Liver (tissue), 3 donors: ENCODE data around the gene FAM20C.

Source experiments
- FOXA1 ChIP-seq: IDR thresholded peaks from 2 replicates; pipeline ENCODE4 v1.6.1; 2016; ENCODE audit warnings: antibody characterized with exemption
- GABPA ChIP-seq, 2 donors: IDR thresholded peaks in 1 of 2; conservative IDR thresholded peaks in 1 of 2; 2 replicates each; pipeline ENCODE4 v1.6.1; 2016; ENCODE audit warnings: antibody characterized with exemption in 2 of 2, mild to moderate bottlenecking in 1 of 2, moderate library complexity in 1 of 2
- SP1 ChIP-seq: IDR thresholded peaks from 2 replicates; pipeline ENCODE4 v1.6.1; 2018; ENCODE audit warnings: antibody characterized with exemption, mild to moderate bottlenecking
- TAF1 ChIP-seq: conservative IDR thresholded peaks from 2 replicates; pipeline ENCODE4 v1.6.1; 2016; ENCODE audit warnings: antibody characterized with exemption, mild to moderate bottlenecking
- YY1 ChIP-seq: IDR thresholded peaks from 2 replicates; pipeline ENCODE4 v1.6.1; 2016; ENCODE audit warnings: antibody characterized with exemption, mild to moderate bottlenecking
- TF ChIP-seq, protein P1 (sequence below): fragments of 150-350 bp; IDR thresholded peaks from 2 replicates; pipeline ENCODE4 v1.5.1; 2017; ENCODE audit warnings: improper control_type of control experiment, low read depth, low read length; ENCODE audit not compliant: missing input control
- TF ChIP-seq, protein P2 (sequence below): IDR thresholded peaks from 2 replicates; pipeline ENCODE4 v1.6.1; 2016; ENCODE audit warnings: antibody characterized with exemption, mild to moderate bottlenecking
- donor health status: healthy.
- donor health status: healthy.

DNA sequence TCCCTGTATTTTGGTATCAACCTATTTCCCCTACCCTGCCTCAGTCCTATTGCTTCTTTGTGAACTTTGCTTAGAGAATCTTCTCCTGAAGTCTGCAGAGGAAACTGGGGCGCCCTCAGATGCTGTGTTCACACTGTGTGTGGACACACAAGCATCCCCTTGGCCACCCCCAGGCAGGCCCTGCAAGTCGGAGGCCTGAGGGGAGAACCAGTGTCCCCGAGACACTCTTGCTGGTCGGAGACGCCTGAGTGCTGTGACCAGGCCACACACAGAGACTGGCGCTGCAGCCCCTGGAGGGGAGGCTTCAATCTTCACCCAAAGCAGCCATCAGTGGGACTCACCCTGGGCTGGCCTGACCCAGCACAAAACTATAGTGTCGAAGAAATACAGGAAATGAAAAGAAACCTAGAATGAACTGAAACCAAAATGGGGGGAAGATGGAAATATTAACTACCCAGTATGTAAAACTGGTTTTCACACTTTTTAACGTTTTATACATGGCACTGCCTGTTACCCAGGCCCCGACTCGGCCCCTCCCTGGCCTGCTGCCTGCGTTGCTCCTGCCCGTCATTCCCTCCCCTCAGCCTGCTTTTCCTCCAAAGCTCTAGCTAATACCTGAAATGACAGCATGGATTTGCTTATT, 48.4 kb upstream of the FAM20C start:
- no peak for TF ChIP-seq FOXA1
- TF ChIP-seq, protein P1, sequence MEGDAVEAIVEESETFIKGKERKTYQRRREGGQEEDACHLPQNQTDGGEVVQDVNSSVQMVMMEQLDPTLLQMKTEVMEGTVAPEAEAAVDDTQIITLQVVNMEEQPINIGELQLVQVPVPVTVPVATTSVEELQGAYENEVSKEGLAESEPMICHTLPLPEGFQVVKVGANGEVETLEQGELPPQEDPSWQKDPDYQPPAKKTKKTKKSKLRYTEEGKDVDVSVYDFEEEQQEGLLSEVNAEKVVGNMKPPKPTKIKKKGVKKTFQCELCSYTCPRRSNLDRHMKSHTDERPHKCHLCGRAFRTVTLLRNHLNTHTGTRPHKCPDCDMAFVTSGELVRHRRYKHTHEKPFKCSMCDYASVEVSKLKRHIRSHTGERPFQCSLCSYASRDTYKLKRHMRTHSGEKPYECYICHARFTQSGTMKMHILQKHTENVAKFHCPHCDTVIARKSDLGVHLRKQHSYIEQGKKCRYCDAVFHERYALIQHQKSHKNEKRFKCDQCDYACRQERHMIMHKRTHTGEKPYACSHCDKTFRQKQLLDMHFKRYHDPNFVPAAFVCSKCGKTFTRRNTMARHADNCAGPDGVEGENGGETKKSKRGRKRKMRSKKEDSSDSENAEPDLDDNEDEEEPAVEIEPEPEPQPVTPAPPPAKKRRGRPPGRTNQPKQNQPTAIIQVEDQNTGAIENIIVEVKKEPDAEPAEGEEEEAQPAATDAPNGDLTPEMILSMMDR, result no peak
- no peak for TF ChIP-seq YY1
- TF ChIP-seq GABPA (IDR thresholded peaks at IDR 0.05 in 1 of 2, conservative IDR thresholded peaks at IDR 0.05 in 1 of 2), result no peak
- TF ChIP-seq SP1, result no peak
- TF ChIP-seq, protein P2, sequence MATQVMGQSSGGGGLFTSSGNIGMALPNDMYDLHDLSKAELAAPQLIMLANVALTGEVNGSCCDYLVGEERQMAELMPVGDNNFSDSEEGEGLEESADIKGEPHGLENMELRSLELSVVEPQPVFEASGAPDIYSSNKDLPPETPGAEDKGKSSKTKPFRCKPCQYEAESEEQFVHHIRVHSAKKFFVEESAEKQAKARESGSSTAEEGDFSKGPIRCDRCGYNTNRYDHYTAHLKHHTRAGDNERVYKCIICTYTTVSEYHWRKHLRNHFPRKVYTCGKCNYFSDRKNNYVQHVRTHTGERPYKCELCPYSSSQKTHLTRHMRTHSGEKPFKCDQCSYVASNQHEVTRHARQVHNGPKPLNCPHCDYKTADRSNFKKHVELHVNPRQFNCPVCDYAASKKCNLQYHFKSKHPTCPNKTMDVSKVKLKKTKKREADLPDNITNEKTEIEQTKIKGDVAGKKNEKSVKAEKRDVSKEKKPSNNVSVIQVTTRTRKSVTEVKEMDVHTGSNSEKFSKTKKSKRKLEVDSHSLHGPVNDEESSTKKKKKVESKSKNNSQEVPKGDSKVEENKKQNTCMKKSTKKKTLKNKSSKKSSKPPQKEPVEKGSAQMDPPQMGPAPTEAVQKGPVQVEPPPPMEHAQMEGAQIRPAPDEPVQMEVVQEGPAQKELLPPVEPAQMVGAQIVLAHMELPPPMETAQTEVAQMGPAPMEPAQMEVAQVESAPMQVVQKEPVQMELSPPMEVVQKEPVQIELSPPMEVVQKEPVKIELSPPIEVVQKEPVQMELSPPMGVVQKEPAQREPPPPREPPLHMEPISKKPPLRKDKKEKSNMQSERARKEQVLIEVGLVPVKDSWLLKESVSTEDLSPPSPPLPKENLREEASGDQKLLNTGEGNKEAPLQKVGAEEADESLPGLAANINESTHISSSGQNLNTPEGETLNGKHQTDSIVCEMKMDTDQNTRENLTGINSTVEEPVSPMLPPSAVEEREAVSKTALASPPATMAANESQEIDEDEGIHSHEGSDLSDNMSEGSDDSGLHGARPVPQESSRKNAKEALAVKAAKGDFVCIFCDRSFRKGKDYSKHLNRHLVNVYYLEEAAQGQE, result no peak
- TF ChIP-seq TAF1, result no peak
